ENCODE data around the gene GHSR.
"Not testable (repeated sequence)": the region's sequence is repeated elsewhere in the genome, so short reads cannot be mapped to it uniquely, and the experiment has no call there.

The GHSR gene, protein sequence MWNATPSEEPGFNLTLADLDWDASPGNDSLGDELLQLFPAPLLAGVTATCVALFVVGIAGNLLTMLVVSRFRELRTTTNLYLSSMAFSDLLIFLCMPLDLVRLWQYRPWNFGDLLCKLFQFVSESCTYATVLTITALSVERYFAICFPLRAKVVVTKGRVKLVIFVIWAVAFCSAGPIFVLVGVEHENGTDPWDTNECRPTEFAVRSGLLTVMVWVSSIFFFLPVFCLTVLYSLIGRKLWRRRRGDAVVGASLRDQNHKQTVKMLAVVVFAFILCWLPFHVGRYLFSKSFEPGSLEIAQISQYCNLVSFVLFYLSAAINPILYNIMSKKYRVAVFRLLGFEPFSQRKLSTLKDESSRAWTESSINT

DNA sequence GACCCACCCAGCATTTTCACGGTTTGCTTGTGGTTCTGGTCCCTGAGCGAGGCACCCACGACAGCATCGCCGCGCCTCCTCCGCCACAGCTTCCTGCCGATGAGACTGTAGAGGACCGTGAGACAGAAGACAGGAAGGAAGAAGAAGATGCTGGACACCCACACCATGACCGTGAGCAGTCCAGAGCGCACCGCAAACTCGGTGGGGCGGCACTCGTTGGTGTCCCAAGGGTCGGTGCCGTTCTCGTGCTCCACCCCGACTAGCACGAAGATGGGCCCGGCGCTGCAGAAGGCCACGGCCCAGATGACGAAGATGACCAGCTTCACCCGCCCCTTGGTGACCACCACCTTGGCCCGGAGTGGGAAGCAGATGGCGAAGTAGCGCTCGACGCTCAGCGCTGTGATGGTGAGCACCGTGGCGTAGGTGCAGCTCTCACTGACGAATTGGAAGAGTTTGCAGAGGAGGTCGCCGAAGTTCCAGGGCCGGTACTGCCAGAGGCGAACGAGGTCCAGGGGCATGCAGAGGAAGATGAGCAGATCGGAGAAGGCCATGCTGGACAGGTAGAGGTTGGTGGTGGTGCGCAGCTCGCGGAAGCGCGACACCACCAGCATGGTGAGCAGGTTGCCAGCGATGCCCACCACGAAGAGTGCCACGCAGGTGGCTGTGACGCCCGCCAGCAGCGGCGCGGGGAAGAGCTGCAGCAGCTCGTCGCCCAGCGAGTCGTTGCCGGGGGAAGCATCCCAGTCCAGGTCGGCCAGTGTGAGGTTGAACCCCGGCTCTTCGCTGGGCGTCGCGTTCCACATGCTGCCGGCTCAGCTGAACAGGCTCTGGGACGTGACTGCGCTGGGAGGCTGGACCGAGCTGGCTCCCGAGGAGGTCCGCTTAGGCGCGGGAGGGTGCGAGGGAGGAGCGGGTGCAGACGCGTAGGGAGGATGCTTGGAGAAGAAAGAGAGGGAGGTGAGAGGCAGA lies at the start of gene GHSR:
TSS of gene GHSR (minus strand) at position 846 of the 969 bp plus-strand sequence. CDS start at position 803, 43 bp downstream.
- Histone ChIP-seq H3K4me1 (ENCODE audit: control insufficient read depth in 2 of 2, insufficient read depth in 2 of 2, low read length in 2 of 2) (no peaks in the 10 kb centered on the region), H3K9ac (ENCODE audit: low read depth in 1 of 2, low read length in 2 of 2) (no peak within 1 kb of the TSS), H3K4me3 (ENCODE audit: low read length in 2 of 2) (no peak within 1 kb of the TSS), H3K27me3 (ENCODE audit: control insufficient read depth in 2 of 2, insufficient read depth in 2 of 2, low read length in 2 of 2) (peaks cover 24 to 35% of the 10 kb centered on the region in 2 donors), H3K27ac (ENCODE audit: low read depth in 2 of 2, low read length in 2 of 2) (no peak within 1 kb of the TSS), H3K9me3 (ENCODE audit: control insufficient read depth in 2 of 2, low read length in 2 of 2) (peaks cover 0 to 4% of the 10 kb centered on the region in 2 donors), H3K36me3 (ENCODE audit: control insufficient read depth in 2 of 2, insufficient read depth in 2 of 2, low read length in 2 of 2) (no peaks in the 10 kb centered on the region)

DNA sequence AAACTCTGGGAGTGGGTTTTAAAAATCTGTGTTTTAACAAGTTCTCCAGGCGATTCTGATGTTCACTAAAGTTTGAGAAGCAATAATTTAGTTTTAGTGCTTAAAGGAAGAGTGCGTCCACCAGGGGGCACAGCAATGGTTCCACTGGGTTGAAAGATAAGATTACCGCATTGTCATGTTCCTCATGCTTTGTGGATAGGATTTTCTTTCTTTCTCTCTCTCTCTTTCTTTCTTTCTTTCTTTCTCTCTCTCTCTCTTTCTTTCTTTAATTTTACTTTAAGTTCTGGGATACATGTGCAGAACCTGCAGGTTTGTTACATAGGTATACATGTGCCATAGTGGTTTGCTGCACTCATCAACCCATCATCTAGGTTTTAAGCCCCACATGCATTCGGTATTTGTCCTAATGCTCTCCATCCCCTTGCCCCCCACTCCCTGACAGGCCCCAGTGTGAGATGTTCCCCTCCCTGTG lies 42.0 kb upstream of the GHSR start:
- not testable (repeated sequence) for H3K36me3 ChIP-seq (ENCODE audit: control insufficient read depth in 2 of 2, insufficient read depth in 2 of 2, low read length in 2 of 2)

GRCh38 chr3:172478116-172478515 lies 29.9 kb upstream of the GHSR start:
- Histone ChIP-seq H3K27ac (ENCODE audit: low read depth in 2 of 2, low read length in 2 of 2) (no peak overlapping the region), H3K9me3 (ENCODE audit: control insufficient read depth in 2 of 2, low read length in 2 of 2) (no peaks in the 10 kb centered on the region), H3K27me3 (ENCODE audit: control insufficient read depth in 2 of 2, insufficient read depth in 2 of 2, low read length in 2 of 2) (no peaks in the 10 kb centered on the region), H3K36me3 (ENCODE audit: control insufficient read depth in 2 of 2, insufficient read depth in 2 of 2, low read length in 2 of 2) (no peaks in the 10 kb centered on the region), H3K4me3 (ENCODE audit: low read length in 2 of 2) (no peak overlapping the region), H3K4me1 (ENCODE audit: control insufficient read depth in 2 of 2, insufficient read depth in 2 of 2, low read length in 2 of 2) (no peaks in the 10 kb centered on the region), H3K9ac (ENCODE audit: low read depth in 1 of 2, low read length in 2 of 2) (no peak overlapping the region)

More for the DNA sequence above, 42.0 kb upstream of the GHSR start:
- H3K9ac ChIP-seq (ENCODE audit: low read depth in 1 of 2, low read length in 2 of 2); H3K27me3 ChIP-seq (ENCODE audit: control insufficient read depth in 2 of 2, insufficient read depth in 2 of 2, low read length in 2 of 2); H3K9me3 ChIP-seq (ENCODE audit: control insufficient read depth in 2 of 2, low read length in 2 of 2); H3K4me3 ChIP-seq (ENCODE audit: low read length in 2 of 2); H3K27ac ChIP-seq (ENCODE audit: low read depth in 2 of 2, low read length in 2 of 2); H3K4me1 ChIP-seq (ENCODE audit: control insufficient read depth in 2 of 2, insufficient read depth in 2 of 2, low read length in 2 of 2): not testable (repeated sequence)

GRCh38 chr3:172476347-172476746 lies 28.1 kb upstream of the GHSR start:
- Histone ChIP-seq H3K4me1 (ENCODE audit: control insufficient read depth in 2 of 2, insufficient read depth in 2 of 2, low read length in 2 of 2) (no peaks in the 10 kb centered on the region), H3K36me3 (ENCODE audit: control insufficient read depth in 2 of 2, insufficient read depth in 2 of 2, low read length in 2 of 2) (no peaks in the 10 kb centered on the region), H3K9me3 (ENCODE audit: control insufficient read depth in 2 of 2, low read length in 2 of 2) (no peaks in the 10 kb centered on the region), H3K9ac (ENCODE audit: low read depth in 1 of 2, low read length in 2 of 2) (no peak overlapping the region), H3K27me3 (ENCODE audit: control insufficient read depth in 2 of 2, insufficient read depth in 2 of 2, low read length in 2 of 2) (no peaks in the 10 kb centered on the region), H3K27ac (ENCODE audit: low read depth in 2 of 2, low read length in 2 of 2) (no peak overlapping the region), H3K4me3 (ENCODE audit: low read length in 2 of 2) (peak overlapping the region in 1 of 2 donors; percentile 66)

DNA sequence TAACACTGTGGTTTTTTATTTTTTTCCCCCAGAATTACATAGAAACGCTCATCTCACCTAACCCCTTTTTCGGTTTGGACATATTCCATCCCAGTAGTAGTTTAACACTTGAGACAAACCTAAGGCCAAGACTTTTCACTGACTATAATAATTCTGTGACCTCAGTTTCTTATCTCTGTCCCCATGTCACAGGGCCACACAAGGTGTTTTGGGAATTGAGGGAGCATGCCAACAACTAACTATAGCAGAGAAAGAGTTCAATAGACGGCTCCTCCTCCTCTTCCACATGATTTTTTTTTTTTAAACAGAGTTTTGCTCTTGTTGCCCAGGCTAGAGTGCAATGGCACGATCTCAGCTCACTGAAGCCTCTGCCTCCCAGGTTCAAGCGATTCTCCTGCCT lies 27.4 kb upstream of the GHSR start:
- Histone ChIP-seq H3K4me1 (ENCODE audit: control insufficient read depth in 2 of 2, insufficient read depth in 2 of 2, low read length in 2 of 2) (no peaks in the 10 kb centered on the region), H3K36me3 (ENCODE audit: control insufficient read depth in 2 of 2, insufficient read depth in 2 of 2, low read length in 2 of 2) (no peaks in the 10 kb centered on the region), H3K27ac (ENCODE audit: low read depth in 2 of 2, low read length in 2 of 2) (no peak overlapping the region), H3K9ac (ENCODE audit: low read depth in 1 of 2, low read length in 2 of 2) (no peak overlapping the region), H3K4me3 (ENCODE audit: low read length in 2 of 2) (no peak overlapping the region), H3K9me3 (ENCODE audit: control insufficient read depth in 2 of 2, low read length in 2 of 2) (no peaks in the 10 kb centered on the region), H3K27me3 (ENCODE audit: control insufficient read depth in 2 of 2, insufficient read depth in 2 of 2, low read length in 2 of 2) (no peaks in the 10 kb centered on the region)

- no peaks in the 10 kb centered on the region for H3K9me3 ChIP-seq (ENCODE audit: control insufficient read depth in 2 of 2, low read length in 2 of 2)
- no peaks in the 10 kb centered on the region for H3K4me1 ChIP-seq (ENCODE audit: control insufficient read depth in 2 of 2, insufficient read depth in 2 of 2, low read length in 2 of 2)
- H3K4me3 ChIP-seq (ENCODE audit: low read length in 2 of 2), result no peak overlapping the region
- H3K27me3 ChIP-seq (ENCODE audit: control insufficient read depth in 2 of 2, insufficient read depth in 2 of 2, low read length in 2 of 2), result no peaks in the 10 kb centered on the region
- no peak overlapping the region for H3K9ac ChIP-seq (ENCODE audit: low read depth in 1 of 2, low read length in 2 of 2)
- H3K27ac ChIP-seq (ENCODE audit: low read depth in 2 of 2, low read length in 2 of 2), result no peak overlapping the region
- no peaks in the 10 kb centered on the region for H3K36me3 ChIP-seq (ENCODE audit: control insufficient read depth in 2 of 2, insufficient read depth in 2 of 2, low read length in 2 of 2)
Measured at GRCh38 chr3:172471903-172472302, 23.6 kb upstream of the GHSR start.

DNA sequence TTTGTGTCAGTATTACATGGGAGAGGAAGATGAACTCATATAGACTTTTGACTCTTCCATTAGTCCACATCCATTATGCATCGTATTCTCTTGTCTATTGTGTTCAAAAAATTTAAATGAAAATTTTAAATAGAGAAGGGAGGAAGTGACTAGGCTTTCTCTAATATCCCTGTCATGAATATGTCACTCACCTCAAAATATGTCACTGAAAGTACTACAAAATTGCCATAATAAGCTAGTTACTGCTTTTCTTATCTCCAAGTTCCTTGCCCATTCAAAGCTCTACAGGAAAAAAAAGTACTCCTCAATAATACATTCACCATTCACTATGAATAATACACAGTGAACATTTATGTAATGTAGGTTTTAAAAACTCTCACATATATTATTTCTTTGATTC lies 22.3 kb upstream of the GHSR start:
- Histone ChIP-seq H3K27me3 (ENCODE audit: control insufficient read depth in 2 of 2, insufficient read depth in 2 of 2, low read length in 2 of 2) (no peaks in the 10 kb centered on the region), H3K4me1 (ENCODE audit: control insufficient read depth in 2 of 2, insufficient read depth in 2 of 2, low read length in 2 of 2) (no peaks in the 10 kb centered on the region), H3K9me3 (ENCODE audit: control insufficient read depth in 2 of 2, low read length in 2 of 2) (no peaks in the 10 kb centered on the region), H3K27ac (ENCODE audit: low read depth in 2 of 2, low read length in 2 of 2) (no peak overlapping the region), H3K36me3 (ENCODE audit: control insufficient read depth in 2 of 2, insufficient read depth in 2 of 2, low read length in 2 of 2) (no peaks in the 10 kb centered on the region), H3K9ac (ENCODE audit: low read depth in 1 of 2, low read length in 2 of 2) (no peak overlapping the region), H3K4me3 (ENCODE audit: low read length in 2 of 2) (no peak overlapping the region)

- Histone ChIP-seq H3K9me3 (ENCODE audit: control insufficient read depth in 2 of 2, low read length in 2 of 2) (no peaks in the 10 kb centered on the region), H3K4me1 (ENCODE audit: control insufficient read depth in 2 of 2, insufficient read depth in 2 of 2, low read length in 2 of 2) (no peaks in the 10 kb centered on the region), H3K36me3 (ENCODE audit: control insufficient read depth in 2 of 2, insufficient read depth in 2 of 2, low read length in 2 of 2) (no peaks in the 10 kb centered on the region), H3K9ac (ENCODE audit: low read depth in 1 of 2, low read length in 2 of 2) (no peak overlapping the region), H3K4me3 (ENCODE audit: low read length in 2 of 2) (no peak overlapping the region), H3K27me3 (ENCODE audit: control insufficient read depth in 2 of 2, insufficient read depth in 2 of 2, low read length in 2 of 2) (no peaks in the 10 kb centered on the region), H3K27ac (ENCODE audit: low read depth in 2 of 2, low read length in 2 of 2) (no peak overlapping the region)
Measured at GRCh38 chr3:172467170-172467824, 19.0 kb upstream of the GHSR start.

- Histone ChIP-seq H3K27ac (ENCODE audit: low read depth in 2 of 2, low read length in 2 of 2) (no peak overlapping the region), H3K9me3 (ENCODE audit: control insufficient read depth in 2 of 2, low read length in 2 of 2) (no peaks in the 10 kb centered on the region), H3K9ac (ENCODE audit: low read depth in 1 of 2, low read length in 2 of 2) (no peak overlapping the region), H3K27me3 (ENCODE audit: control insufficient read depth in 2 of 2, insufficient read depth in 2 of 2, low read length in 2 of 2) (no peaks in the 10 kb centered on the region), H3K4me3 (ENCODE audit: low read length in 2 of 2) (no peak overlapping the region), H3K4me1 (ENCODE audit: control insufficient read depth in 2 of 2, insufficient read depth in 2 of 2, low read length in 2 of 2) (no peaks in the 10 kb centered on the region), H3K36me3 (ENCODE audit: control insufficient read depth in 2 of 2, insufficient read depth in 2 of 2, low read length in 2 of 2) (no peaks in the 10 kb centered on the region)
Measured at GRCh38 chr3:172466553-172467130, 18.4 kb upstream of the GHSR start.

All from mucosa of rectum (tissue), 2 donors.